Caco-2 (cell line): Measurements from ENCODE around the gene C16orf87. TPM values are rescaled to one million over a fixed set of nuclear protein-coding genes. Genes with fewer than 3 reads are reported as not detected.

Experiments used
- BruUV-seq: library from RNA; stranded (reverse); fragments of 400-500 nt; replicated peaks from 2 replicates; lab custom pipeline; 2021; lab: Mats Ljungman, UMichigan
- CTCF ChIA-PET: fragments of 300-600 bp; sonication (Branson Sonifier 250); formaldehyde crosslinking; loops from one replicate; lab custom pipeline; 2022; ENCODE audit warnings: antibody characterized with exemption; lab: Charles Lee
- POLR2A ChIA-PET: fragments of 300-600 bp; sonication (Branson Sonifier 250); formaldehyde crosslinking; loops from one replicate; lab custom pipeline; 2022; ENCODE audit warnings: antibody characterized with exemption; lab: Charles Lee
- DNase-seq, 2 experiments: peaks; one replicate each; pipeline versions ENCODE4 v3.0.0 to v3.0.0-alpha.2; 2020 to 2022
- H3K27me3 ChIP-seq: replicated peaks from 2 replicates; pipeline ENCODE4 v1.6.0; 2011; ENCODE audit warnings: low read length; ENCODE audit not compliant: control insufficient read depth, insufficient read depth
- H3K36me3 ChIP-seq: 2 replicates; pipeline ENCODE4 v1.5.1; 2011; ENCODE audit warnings: low read length; ENCODE audit not compliant: control insufficient read depth, insufficient read depth
- H3K4me1 ChIP-seq: fragments of 250-450 bp; sonication (Bioruptor Pico); 2 replicates; pipeline ENCODE4 v1.5.1; 2020; ENCODE audit warnings: mild to moderate bottlenecking
- H3K4me3 ChIP-seq: 2 replicates; pipeline ENCODE4 v1.5.1; 2011; ENCODE audit warnings: low read depth, mild to moderate bottlenecking, control low read depth, low read length
- H3K9me3 ChIP-seq: fragments of 250-450 bp; sonication (Bioruptor Pico); 2 replicates; pipeline ENCODE4 v1.5.1; 2020; ENCODE audit warnings: mild to moderate bottlenecking, moderate library complexity
- H3K27ac Mint-ChIP-seq: one replicate; pipeline ENCODE4 v1.8.0; 2022; ENCODE audit warnings: mixed read lengths; ENCODE audit not compliant: unreplicated experiment
- H3K27me3 Mint-ChIP-seq: one replicate; pipeline ENCODE4 v1.8.0; 2022; ENCODE audit warnings: mixed read lengths; ENCODE audit not compliant: insufficient read depth, unreplicated experiment
- H3K36me3 Mint-ChIP-seq: one replicate; pipeline ENCODE4 v1.8.0; 2022; ENCODE audit warnings: mild to moderate bottlenecking, mixed read lengths; ENCODE audit not compliant: insufficient read depth, unreplicated experiment
- H3K4me1 Mint-ChIP-seq: one replicate; pipeline ENCODE4 v1.8.0; 2022; ENCODE audit warnings: low read depth, mixed read lengths; ENCODE audit not compliant: unreplicated experiment
- H3K4me3 Mint-ChIP-seq: one replicate; pipeline ENCODE4 v1.8.0; 2022; ENCODE audit warnings: mild to moderate bottlenecking, moderate library complexity, mixed read lengths; ENCODE audit not compliant: unreplicated experiment
- H3K9me3 Mint-ChIP-seq: one replicate; pipeline ENCODE4 v1.8.0; 2022; ENCODE audit warnings: mixed read lengths; ENCODE audit not compliant: unreplicated experiment
- intact Hi-C: fragments of 100-400 bp; cut with micrococcal nuclease; formaldehyde crosslinking; loops from one replicate; pipeline ENCODE4 v1.10.0; 2022; ENCODE audit not compliant: unreplicated experiment
- total RNA-seq: library from RNA; stranded (reverse); gene quantifications from 2 replicates; pipeline ENCODE4 v1.2.3, GENCODE V29; 2022
- TF ChIP-seq, protein P1 (sequence below), 2 experiments: fragments of 200-600 bp in 1 of 2; IDR thresholded peaks; 1 replicate in 1 of 2; 2 replicates in 1 of 2; pipeline versions ENCODE4 v1.5.1 to v1.8.0; 2011 to 2022; ENCODE audit warnings: antibody characterized with exemption in 1 of 2, control low read depth in 1 of 2, inconsistent platforms in 1 of 2, low read depth in 1 of 2, low read length in 1 of 2, mild to moderate bottlenecking in 1 of 2, moderate library complexity in 1 of 2; ENCODE audit not compliant: insufficient read depth in 1 of 2, severe bottlenecking in 1 of 2, unreplicated experiment in 1 of 2

The C16orf87 gene
- total RNA-seq, 1 experiment from 2014 or later = 12.1 TPM

DNA sequence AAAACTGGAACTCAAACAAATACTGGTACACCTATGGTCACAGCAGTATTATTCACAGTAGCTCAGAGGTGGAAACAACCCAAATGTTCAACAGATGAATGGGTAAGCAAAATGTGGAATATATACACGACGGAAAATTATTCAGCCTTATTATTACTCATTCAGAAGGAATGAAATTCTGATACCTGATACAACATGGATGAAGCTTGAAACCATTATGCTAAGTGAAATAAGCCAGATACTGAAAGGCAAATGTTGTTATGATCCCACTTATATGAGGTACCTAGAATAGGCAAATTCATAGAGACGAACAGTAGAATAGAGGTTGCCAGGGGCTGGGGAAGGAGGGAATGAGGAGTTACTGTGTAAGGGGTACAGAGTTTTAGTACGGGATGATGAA, 55.8 kb downstream of the C16orf87 start:
- BruUV-seq = no TSS peak
- Histone ChIP-seq H3K36me3 (no peaks in the 10 kb centered on the region), H3K4me3 (no peak overlapping the region), H3K4me1 (no peaks in the 10 kb centered on the region), H3K27me3 (no peaks in the 10 kb centered on the region), H3K9me3 (no peaks in the 10 kb centered on the region)
- Mint-ChIP-seq H3K9me3 (peaks cover 14% of the 10 kb centered on the region), H3K4me1 (no peaks in the 10 kb centered on the region), H3K27me3 (no peaks in the 10 kb centered on the region), H3K27ac (no peak overlapping the region), H3K36me3 (no peaks in the 10 kb centered on the region), H3K4me3 (no peak overlapping the region)
- DNase-seq = no peak
- ChIA-PET CTCF (no interaction called here), POLR2A (no interaction called here)
- intact Hi-C loops = no loop called here
- TF ChIP-seq, protein P1, sequence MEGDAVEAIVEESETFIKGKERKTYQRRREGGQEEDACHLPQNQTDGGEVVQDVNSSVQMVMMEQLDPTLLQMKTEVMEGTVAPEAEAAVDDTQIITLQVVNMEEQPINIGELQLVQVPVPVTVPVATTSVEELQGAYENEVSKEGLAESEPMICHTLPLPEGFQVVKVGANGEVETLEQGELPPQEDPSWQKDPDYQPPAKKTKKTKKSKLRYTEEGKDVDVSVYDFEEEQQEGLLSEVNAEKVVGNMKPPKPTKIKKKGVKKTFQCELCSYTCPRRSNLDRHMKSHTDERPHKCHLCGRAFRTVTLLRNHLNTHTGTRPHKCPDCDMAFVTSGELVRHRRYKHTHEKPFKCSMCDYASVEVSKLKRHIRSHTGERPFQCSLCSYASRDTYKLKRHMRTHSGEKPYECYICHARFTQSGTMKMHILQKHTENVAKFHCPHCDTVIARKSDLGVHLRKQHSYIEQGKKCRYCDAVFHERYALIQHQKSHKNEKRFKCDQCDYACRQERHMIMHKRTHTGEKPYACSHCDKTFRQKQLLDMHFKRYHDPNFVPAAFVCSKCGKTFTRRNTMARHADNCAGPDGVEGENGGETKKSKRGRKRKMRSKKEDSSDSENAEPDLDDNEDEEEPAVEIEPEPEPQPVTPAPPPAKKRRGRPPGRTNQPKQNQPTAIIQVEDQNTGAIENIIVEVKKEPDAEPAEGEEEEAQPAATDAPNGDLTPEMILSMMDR (IDR thresholded peaks at IDR 0.05; ENCODE audit: insufficient read depth in 1 of 2, low read depth in 1 of 2, low read length in 1 of 2, severe bottlenecking in 1 of 2, unreplicated experiment in 1 of 2) = no peak

DNA sequence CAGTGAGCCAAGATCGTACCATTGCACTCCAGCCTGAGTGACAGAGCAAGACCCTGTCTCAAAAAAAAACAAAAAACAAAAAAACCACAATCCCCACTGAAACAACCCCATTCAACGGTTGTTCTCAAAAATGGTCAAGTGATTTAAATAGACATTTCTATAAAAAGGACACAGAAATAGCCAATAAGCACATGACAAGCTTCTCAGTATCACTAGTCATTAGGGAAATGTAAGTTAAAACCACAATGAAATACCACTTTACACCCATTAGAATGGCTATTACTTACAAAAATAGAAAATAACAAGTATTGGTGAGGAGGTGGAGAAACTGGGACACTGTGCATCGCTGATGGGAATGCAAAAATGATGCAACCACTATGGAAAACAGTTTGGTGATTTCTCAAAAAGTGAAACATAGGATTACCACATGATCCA, 56.2 kb downstream of the C16orf87 start:
- no peaks in the 10 kb centered on the region for H3K36me3 Mint-ChIP-seq
- Histone ChIP-seq H3K36me3 (no peaks in the 10 kb centered on the region), H3K27me3 (no peaks in the 10 kb centered on the region), H3K4me3 (no peak overlapping the region), H3K9me3 (no peaks in the 10 kb centered on the region), H3K4me1 (no peaks in the 10 kb centered on the region)
- no peaks in the 10 kb centered on the region for H3K4me1 Mint-ChIP-seq
- TF ChIP-seq, protein P1 (IDR thresholded peaks at IDR 0.05; ENCODE audit: insufficient read depth in 1 of 2, low read depth in 1 of 2, low read length in 1 of 2, severe bottlenecking in 1 of 2, unreplicated experiment in 1 of 2) = no peak
- H3K27ac Mint-ChIP-seq = no peak overlapping the region
- intact Hi-C loops = no loop called here
- H3K9me3 Mint-ChIP-seq = peaks cover 11% of the 10 kb centered on the region
- no peak overlapping the region for H3K4me3 Mint-ChIP-seq
- H3K27me3 Mint-ChIP-seq = no peaks in the 10 kb centered on the region
- BruUV-seq = no TSS peak
- ChIA-PET CTCF (no interaction called here), POLR2A (no interaction called here)
- no peak for DNase-seq

DNA sequence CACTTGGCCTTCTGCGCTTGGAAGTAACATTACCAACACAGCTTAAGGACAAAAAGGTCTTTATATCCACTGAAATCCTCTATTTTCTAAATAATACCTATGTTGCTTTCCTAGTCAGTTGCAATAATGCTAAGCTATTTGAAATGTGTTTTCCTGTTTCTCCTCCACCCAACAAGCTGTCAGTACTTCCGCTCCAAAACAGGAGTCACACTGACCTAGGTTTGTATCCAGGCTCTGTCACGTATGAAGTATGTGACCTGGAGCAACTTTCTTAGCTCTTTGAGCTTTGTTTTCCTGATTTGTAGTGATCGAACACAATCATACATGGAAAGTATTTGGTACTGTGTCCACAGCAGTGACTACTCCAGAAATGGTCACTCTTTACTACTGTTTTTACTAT, 58.5 kb downstream of the C16orf87 start:
- CTCF ChIA-PET = no interaction called here
- no peaks in the 10 kb centered on the region for H3K4me1 Mint-ChIP-seq
- DNase-seq = no peak
- TF ChIP-seq, protein P1 (IDR thresholded peaks at IDR 0.05; ENCODE audit: insufficient read depth in 1 of 2, low read depth in 1 of 2, low read length in 1 of 2, severe bottlenecking in 1 of 2, unreplicated experiment in 1 of 2) = no peak
- Histone ChIP-seq H3K27me3 (no peaks in the 10 kb centered on the region), H3K9me3 (no peaks in the 10 kb centered on the region), H3K4me1 (no peaks in the 10 kb centered on the region), H3K36me3 (no peaks in the 10 kb centered on the region), H3K4me3 (no peak overlapping the region)
- no TSS peak for BruUV-seq
- H3K27ac Mint-ChIP-seq = no peak overlapping the region
- intact Hi-C loops = no loop called here
- H3K4me3 Mint-ChIP-seq = no peak overlapping the region
- H3K27me3 Mint-ChIP-seq = no peaks in the 10 kb centered on the region
- no peaks in the 10 kb centered on the region for H3K9me3 Mint-ChIP-seq
- no peaks in the 10 kb centered on the region for H3K36me3 Mint-ChIP-seq
- POLR2A ChIA-PET = no interaction called here
